ENCODE measurements around the gene INTS6. TPM values are rescaled to one million over a fixed set of nuclear protein-coding genes. Genes with fewer than 3 reads are reported as not detected.

The INTS6 gene
- total and polyA plus RNA-seq, 2 donors, result 22.7 to 36.1 TPM

GRCh38 chr13:51363625-51364024, 89.2 kb downstream of the INTS6 start:
- Histone ChIP-seq H3K27me3 (ENCODE audit: control insufficient read depth in 2 of 2, insufficient read depth in 1 of 2, low read length in 1 of 2) (no peaks in the 10 kb centered on the region), H3K27ac (ENCODE audit: low read depth in 1 of 2, low read length in 1 of 2) (no peak overlapping the region), H3K4me3 (ENCODE audit: low read length in 2 of 2) (no peak overlapping the region), H3K4me1 (ENCODE audit: control insufficient read depth in 2 of 2, insufficient read depth in 2 of 2, low read length in 2 of 2) (no peaks in the 10 kb centered on the region), H3K9me3 (ENCODE audit: control insufficient read depth in 2 of 2, insufficient read depth in 1 of 2, low read length in 1 of 2) (no peaks in the 10 kb centered on the region), H3K36me3 (ENCODE audit: control insufficient read depth in 2 of 2, insufficient read depth in 2 of 2, low read length in 1 of 2) (peaks cover 0 to 47% of the 10 kb centered on the region in 2 donors)
- no peak for DNase-seq (ENCODE audit: low read depth in 6 of 9, low spot score in 9 of 9)

GRCh38 chr13:51361106-51361505, 91.7 kb downstream of the INTS6 start:
- peaks cover 0 to 32% of the 10 kb centered on the region in 2 donors for H3K36me3 ChIP-seq (ENCODE audit: control insufficient read depth in 2 of 2, insufficient read depth in 2 of 2, low read length in 1 of 2)

GRCh38 chr13:51360489-51360888, 92.3 kb downstream of the INTS6 start:
- H3K4me1 ChIP-seq (ENCODE audit: control insufficient read depth in 2 of 2, insufficient read depth in 2 of 2, low read length in 2 of 2), result no peaks in the 10 kb centered on the region
- H3K27me3 ChIP-seq (ENCODE audit: control insufficient read depth in 2 of 2, insufficient read depth in 1 of 2, low read length in 1 of 2), result no peaks in the 10 kb centered on the region
- peaks cover 0 to 30% of the 10 kb centered on the region in 2 donors for H3K36me3 ChIP-seq (ENCODE audit: control insufficient read depth in 2 of 2, insufficient read depth in 2 of 2, low read length in 1 of 2)
- no peaks in the 10 kb centered on the region for H3K9me3 ChIP-seq (ENCODE audit: control insufficient read depth in 2 of 2, insufficient read depth in 1 of 2, low read length in 1 of 2)
- no peak for DNase-seq (ENCODE audit: low read depth in 6 of 9, low spot score in 9 of 9)
- 98% methylated on average over 1 of the region's 1 CpG for WGBS
- no peak overlapping the region for H3K27ac ChIP-seq (ENCODE audit: low read depth in 1 of 2, low read length in 1 of 2)
- no peak overlapping the region for H3K4me3 ChIP-seq (ENCODE audit: low read length in 2 of 2)

More at GRCh38 chr13:51361106-51361505, 91.7 kb downstream of the INTS6 start:
- Histone ChIP-seq H3K9me3 (ENCODE audit: control insufficient read depth in 2 of 2, insufficient read depth in 1 of 2, low read length in 1 of 2) (no peaks in the 10 kb centered on the region), H3K4me3 (ENCODE audit: low read length in 2 of 2) (no peak overlapping the region), H3K27me3 (ENCODE audit: control insufficient read depth in 2 of 2, insufficient read depth in 1 of 2, low read length in 1 of 2) (no peaks in the 10 kb centered on the region), H3K4me1 (ENCODE audit: control insufficient read depth in 2 of 2, insufficient read depth in 2 of 2, low read length in 2 of 2) (no peaks in the 10 kb centered on the region), H3K27ac (ENCODE audit: low read depth in 1 of 2, low read length in 1 of 2) (no peak overlapping the region)
- DNase-seq (ENCODE audit: low read depth in 6 of 9, low spot score in 9 of 9), result no peak

- no peak for DNase-seq (ENCODE audit: low read depth in 6 of 9, low spot score in 9 of 9)
- no peak overlapping the region for H3K4me3 ChIP-seq (ENCODE audit: low read length in 2 of 2)
- 96% methylated on average over 1 of the region's 1 CpG for WGBS
- H3K27ac ChIP-seq (ENCODE audit: low read depth in 1 of 2, low read length in 1 of 2), result no peak overlapping the region
- H3K4me1 ChIP-seq (ENCODE audit: control insufficient read depth in 2 of 2, insufficient read depth in 2 of 2, low read length in 2 of 2), result no peaks in the 10 kb centered on the region
- no peaks in the 10 kb centered on the region for H3K27me3 ChIP-seq (ENCODE audit: control insufficient read depth in 2 of 2, insufficient read depth in 1 of 2, low read length in 1 of 2)
- no peaks in the 10 kb centered on the region for H3K9me3 ChIP-seq (ENCODE audit: control insufficient read depth in 2 of 2, insufficient read depth in 1 of 2, low read length in 1 of 2)
- H3K36me3 ChIP-seq (ENCODE audit: control insufficient read depth in 2 of 2, insufficient read depth in 2 of 2, low read length in 1 of 2), result peaks cover 0 to 24% of the 10 kb centered on the region in 2 donors
Observed at GRCh38 chr13:51359352-51359751, 93.5 kb downstream of the INTS6 start.

- Histone ChIP-seq H3K4me1 (ENCODE audit: control insufficient read depth in 2 of 2, insufficient read depth in 2 of 2, low read length in 2 of 2) (no peaks in the 10 kb centered on the region), H3K27me3 (ENCODE audit: control insufficient read depth in 2 of 2, insufficient read depth in 1 of 2, low read length in 1 of 2) (no peaks in the 10 kb centered on the region), H3K36me3 (ENCODE audit: control insufficient read depth in 2 of 2, insufficient read depth in 2 of 2, low read length in 1 of 2) (peaks cover 0 to 18% of the 10 kb centered on the region in 2 donors), H3K4me3 (ENCODE audit: low read length in 2 of 2) (no peak overlapping the region), H3K9me3 (ENCODE audit: control insufficient read depth in 2 of 2, insufficient read depth in 1 of 2, low read length in 1 of 2) (no peaks in the 10 kb centered on the region), H3K27ac (ENCODE audit: low read depth in 1 of 2, low read length in 1 of 2) (no peak overlapping the region)
- no peak for DNase-seq (ENCODE audit: low read depth in 6 of 9, low spot score in 9 of 9)
- 96% methylated on average over 5 of the region's 5 CpGs for WGBS
Observed at GRCh38 chr13:51357928-51358595, 94.8 kb downstream of the INTS6 start.

DNA sequence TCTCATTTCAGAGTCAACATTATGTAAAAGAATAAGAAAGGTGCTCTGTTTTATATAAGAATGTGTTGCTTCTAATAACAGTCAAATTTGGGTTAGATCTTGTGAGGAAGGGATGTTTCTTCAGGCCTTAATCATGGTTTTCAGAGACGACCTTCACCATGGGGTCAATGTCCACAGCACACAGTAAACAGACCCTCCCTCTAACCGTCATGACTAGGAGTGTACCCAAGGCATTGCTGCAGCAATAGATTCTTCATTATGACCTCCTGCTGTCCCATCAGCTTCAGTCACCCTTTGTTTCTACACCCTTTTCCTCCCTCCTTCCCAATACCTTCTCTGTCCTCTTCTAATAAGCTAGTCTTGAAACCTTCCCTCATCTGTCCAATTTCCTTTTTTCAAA, 97.6 kb downstream of the INTS6 start:
- DNase-seq (ENCODE audit: low read depth in 6 of 9, low spot score in 9 of 9), result no peak
- 92% methylated on average over 2 of the region's 2 CpGs for WGBS
- no peaks in the 10 kb centered on the region for H3K36me3 ChIP-seq (ENCODE audit: control insufficient read depth in 2 of 2, insufficient read depth in 2 of 2, low read length in 1 of 2)

GRCh38 chr13:51349016-51349415, 103.8 kb downstream of the INTS6 start:
- no peak overlapping the region for H3K27ac ChIP-seq (ENCODE audit: low read depth in 1 of 2, low read length in 1 of 2)
- no peaks in the 10 kb centered on the region for H3K27me3 ChIP-seq (ENCODE audit: control insufficient read depth in 2 of 2, insufficient read depth in 1 of 2, low read length in 1 of 2)
- no peak overlapping the region for H3K4me3 ChIP-seq (ENCODE audit: low read length in 2 of 2)
- H3K9me3 ChIP-seq (ENCODE audit: control insufficient read depth in 2 of 2, insufficient read depth in 1 of 2, low read length in 1 of 2), result no peaks in the 10 kb centered on the region
- DNase-seq (ENCODE audit: low read depth in 6 of 9, low spot score in 9 of 9), result no peak
- H3K4me1 ChIP-seq (ENCODE audit: control insufficient read depth in 2 of 2, insufficient read depth in 2 of 2, low read length in 2 of 2), result no peaks in the 10 kb centered on the region
- no peaks in the 10 kb centered on the region for H3K36me3 ChIP-seq (ENCODE audit: control insufficient read depth in 2 of 2, insufficient read depth in 2 of 2, low read length in 1 of 2)

More for the DNA sequence above, 97.6 kb downstream of the INTS6 start:
- Histone ChIP-seq H3K4me1 (ENCODE audit: control insufficient read depth in 2 of 2, insufficient read depth in 2 of 2, low read length in 2 of 2) (no peaks in the 10 kb centered on the region), H3K27me3 (ENCODE audit: control insufficient read depth in 2 of 2, insufficient read depth in 1 of 2, low read length in 1 of 2) (no peaks in the 10 kb centered on the region), H3K4me3 (ENCODE audit: low read length in 2 of 2) (no peak overlapping the region), H3K27ac (ENCODE audit: low read depth in 1 of 2, low read length in 1 of 2) (no peak overlapping the region), H3K9me3 (ENCODE audit: control insufficient read depth in 2 of 2, insufficient read depth in 1 of 2, low read length in 1 of 2) (no peaks in the 10 kb centered on the region)

GRCh38 chr13:51348069-51348967, 104.5 kb downstream of the INTS6 start:
- WGBS, result 93% methylated on average over 10 of the region's 10 CpGs
- Histone ChIP-seq H3K4me1 (ENCODE audit: control insufficient read depth in 2 of 2, insufficient read depth in 2 of 2, low read length in 2 of 2) (no peaks in the 10 kb centered on the region), H3K9me3 (ENCODE audit: control insufficient read depth in 2 of 2, insufficient read depth in 1 of 2, low read length in 1 of 2) (no peaks in the 10 kb centered on the region), H3K36me3 (ENCODE audit: control insufficient read depth in 2 of 2, insufficient read depth in 2 of 2, low read length in 1 of 2) (no peaks in the 10 kb centered on the region), H3K4me3 (ENCODE audit: low read length in 2 of 2) (no peak overlapping the region), H3K27ac (ENCODE audit: low read depth in 1 of 2, low read length in 1 of 2) (no peak overlapping the region), H3K27me3 (ENCODE audit: control insufficient read depth in 2 of 2, insufficient read depth in 1 of 2, low read length in 1 of 2) (no peaks in the 10 kb centered on the region)
- no peak for DNase-seq (ENCODE audit: low read depth in 6 of 9, low spot score in 9 of 9)

DNA sequence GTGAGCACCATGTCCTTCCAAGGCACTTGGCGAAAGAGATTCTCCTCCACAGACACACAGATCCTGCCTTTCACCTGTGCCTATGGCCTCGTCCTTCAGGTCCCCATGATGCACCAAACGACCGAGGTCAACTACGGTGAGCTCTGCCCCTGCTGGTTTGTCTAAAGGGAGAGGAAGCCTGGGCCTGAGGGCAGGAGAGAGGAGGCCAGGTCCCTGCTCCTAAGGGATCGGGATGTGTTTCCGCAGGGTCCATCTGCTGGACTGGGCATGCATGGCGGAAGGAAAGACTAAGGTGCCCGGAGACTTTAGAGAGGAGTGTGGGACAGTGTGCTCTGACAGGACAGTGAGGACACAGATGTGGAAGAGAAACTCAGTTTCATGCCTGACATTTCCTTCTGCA, 105.7 kb downstream of the INTS6 start:
- no peak overlapping the region for H3K27ac ChIP-seq (ENCODE audit: low read depth in 1 of 2, low read length in 1 of 2)
- WGBS, result 97% methylated on average over 9 of the region's 9 CpGs
- no peaks in the 10 kb centered on the region for H3K36me3 ChIP-seq (ENCODE audit: control insufficient read depth in 2 of 2, insufficient read depth in 2 of 2, low read length in 1 of 2)
- no peaks in the 10 kb centered on the region for H3K4me1 ChIP-seq (ENCODE audit: control insufficient read depth in 2 of 2, insufficient read depth in 2 of 2, low read length in 2 of 2)
- DNase-seq (ENCODE audit: low read depth in 6 of 9, low spot score in 9 of 9), result no peak
- H3K4me3 ChIP-seq (ENCODE audit: low read length in 2 of 2), result no peak overlapping the region
- H3K27me3 ChIP-seq (ENCODE audit: control insufficient read depth in 2 of 2, insufficient read depth in 1 of 2, low read length in 1 of 2), result no peaks in the 10 kb centered on the region
- H3K9me3 ChIP-seq (ENCODE audit: control insufficient read depth in 2 of 2, insufficient read depth in 1 of 2, low read length in 1 of 2), result no peaks in the 10 kb centered on the region

All from thymus (tissue), 11 donors.